ENCODE results near the gene FTCD. TPM values are rescaled to one million over a fixed set of nuclear protein-coding genes. Genes with fewer than 3 reads are reported as not detected.
"Not testable (repeated sequence)": the region's sequence is repeated elsewhere in the genome, so short reads cannot be mapped to it uniquely, and the experiment has no call there.

FTCD gene
- total and polyA plus RNA-seq, 9 of the 15 experiments (the other 6 are each of a cell fraction or from before 2014, with no cell fraction given): 0.11 to 1.6 (median 0.67) TPM; not detected in 5

GRCh38 chr21:46200877-46201803 is 45.8 kb upstream of the FTCD start:
- BruUV-seq (replicated peaks); in situ Hi-C loops (cut with MboI); H3K9me3 ChIP-seq (replicated peaks; ENCODE audit: control insufficient read depth, insufficient read depth, low read depth, low read length); CTCF ChIA-PET (ENCODE audit: low intra/inter-chr PET ratio); H3K9me1 ChIP-seq (ENCODE audit: control insufficient read depth, insufficient read depth, low read length); H3K79me2 ChIP-seq (ENCODE audit: control insufficient read depth, insufficient read depth, low read length); intact Hi-C loops (cut with micrococcal nuclease); H4K20me1 ChIP-seq (replicated peaks; ENCODE audit: control insufficient read depth, insufficient read depth, low read length); H3K4me2 ChIP-seq (ENCODE audit: insufficient read depth, low read length); H3K4me1 ChIP-seq (replicated peaks in 1 of 2; ENCODE audit: control insufficient read depth in 2 of 2, insufficient read depth in 2 of 2, low read length in 2 of 2); H2AFZ ChIP-seq (ENCODE audit: low read depth, low read length); ATAC-seq; H3K27me3 ChIP-seq (ENCODE audit: control insufficient read depth in 2 of 2, insufficient read depth in 2 of 2, low read length in 2 of 2); POLR2A ChIA-PET; H3K9ac ChIP-seq (ENCODE audit: insufficient read depth in 1 of 2, low read depth in 2 of 2, low read length in 2 of 2); H3K4me3 ChIP-seq; FAIRE-seq; TF ChIP-seq NR2C1 (IDR thresholded peaks at IDR 0.05); NR2C2 (CRISPR knock-in tag; IDR thresholded peaks at IDR 0.05): not testable (repeated sequence)
- peak in 1 of 4 experiments; percentile 20 for DNase-seq (ENCODE audit: extremely low read depth in 1 of 4, low spot score in 3 of 4)
- peaks cover 88% of the 10 kb centered on the region for H3K36me3 ChIP-seq (ENCODE audit: control insufficient read depth, insufficient read depth, low read length)
- TF ChIP-seq NR2C1 (tag; IDR thresholded peaks at IDR 0.05) (0 out of 2 replicates have a peak, but pooled peaks have one; percentile 57), USF1 (CRISPR knock-in tag; IDR thresholded peaks at IDR 0.05) (peak; percentile 87), NR2C2 (tag; IDR thresholded peaks at IDR 0.05) (peak; percentile 92), EGR1 (conservative IDR thresholded peaks at IDR 0.05) (peak; percentile 56), RAD51 (IDR thresholded peaks at IDR 0.05; ENCODE audit: borderline replicate concordance, low read depth) (peak; percentile 66), FOSL1 (tag; conservative IDR thresholded peaks at IDR 0.05) (peak; percentile 51; the same call in 1 of the 2 replicates), USF2 (CRISPR knock-in tag; IDR thresholded peaks at IDR 0.05) (0 out of 2 replicates have a peak, but pooled peaks have one; percentile 9), CBFA2T2 (conservative IDR thresholded peaks at IDR 0.05) (0 out of 2 replicates have a peak, but pooled peaks have one; percentile 14)
- H3K27ac ChIP-seq (ENCODE audit: extremely low read depth, low read depth, low read length): peak overlapping the region; percentile 25; the same call in 1 of the 3 replicates
- 75% methylated on average over 2 of the region's 8 CpGs for WGBS (ENCODE audit: insufficient coverage, low coverage, missing lambda C conversion rate)
